Astrocyte of the cerebellum (primary cell): ENCODE results near the gene ZNF236.

Experiments used
- DNase-seq: peaks from one replicate; pipeline ENCODE4 v3.0.0-alpha.2; 2011; ENCODE audit warnings: low read depth
- H3K4me3 ChIP-seq: 2 replicates; pipeline ENCODE4 v1.5.1; 2011; ENCODE audit warnings: mild to moderate bottlenecking, low read depth, low read length, moderate library complexity
- CTCF ChIP-seq: IDR thresholded peaks from 2 replicates; pipeline ENCODE4 v1.5.1; 2012; ENCODE audit warnings: low read length, low read depth, moderate library complexity, mild to moderate bottlenecking; ENCODE audit errors: missing control alignments
- in situ Hi-C: cut with HindIII; loops from 2 replicates; pipeline ENCODE4 v1.10.0; 2017; ENCODE audit warnings: low sequenced_read_pairs

The ZNF236 gene

GRCh38 chr18:77002496-77002895 is 180.1 kb downstream of the ZNF236 start:
- DNase-seq = no peak
- in situ Hi-C loops = loop anchor here (5.0 kb wide), 1 partner anchor 45 kb away; no protein-coding TSS in a partner anchor
- no peak for TF ChIP-seq CTCF
- H3K4me3 ChIP-seq = no peak overlapping the region

GRCh38 chr18:77003316-77003715 is 181.0 kb downstream of the ZNF236 start:
- no peak for DNase-seq
- in situ Hi-C loops = loop anchor here (5.0 kb wide), 1 partner anchor 44 kb away; no protein-coding TSS in a partner anchor
- no peak overlapping the region for H3K4me3 ChIP-seq
- TF ChIP-seq CTCF = no peak

GRCh38 chr18:77004555-77005380 is 182.4 kb downstream of the ZNF236 start:
- DNase-seq = no peak
- in situ Hi-C loops = loop anchor here (5.0 kb wide), 1 partner anchor 43 kb away; no protein-coding TSS in a partner anchor
- no peak for TF ChIP-seq CTCF
- no peak overlapping the region for H3K4me3 ChIP-seq

GRCh38 chr18:77005651-77006195 is 183.4 kb downstream of the ZNF236 start:
- H3K4me3 ChIP-seq = no peak overlapping the region
- in situ Hi-C loops = no loop called here
- no peak for TF ChIP-seq CTCF
- DNase-seq = no peak

DNA sequence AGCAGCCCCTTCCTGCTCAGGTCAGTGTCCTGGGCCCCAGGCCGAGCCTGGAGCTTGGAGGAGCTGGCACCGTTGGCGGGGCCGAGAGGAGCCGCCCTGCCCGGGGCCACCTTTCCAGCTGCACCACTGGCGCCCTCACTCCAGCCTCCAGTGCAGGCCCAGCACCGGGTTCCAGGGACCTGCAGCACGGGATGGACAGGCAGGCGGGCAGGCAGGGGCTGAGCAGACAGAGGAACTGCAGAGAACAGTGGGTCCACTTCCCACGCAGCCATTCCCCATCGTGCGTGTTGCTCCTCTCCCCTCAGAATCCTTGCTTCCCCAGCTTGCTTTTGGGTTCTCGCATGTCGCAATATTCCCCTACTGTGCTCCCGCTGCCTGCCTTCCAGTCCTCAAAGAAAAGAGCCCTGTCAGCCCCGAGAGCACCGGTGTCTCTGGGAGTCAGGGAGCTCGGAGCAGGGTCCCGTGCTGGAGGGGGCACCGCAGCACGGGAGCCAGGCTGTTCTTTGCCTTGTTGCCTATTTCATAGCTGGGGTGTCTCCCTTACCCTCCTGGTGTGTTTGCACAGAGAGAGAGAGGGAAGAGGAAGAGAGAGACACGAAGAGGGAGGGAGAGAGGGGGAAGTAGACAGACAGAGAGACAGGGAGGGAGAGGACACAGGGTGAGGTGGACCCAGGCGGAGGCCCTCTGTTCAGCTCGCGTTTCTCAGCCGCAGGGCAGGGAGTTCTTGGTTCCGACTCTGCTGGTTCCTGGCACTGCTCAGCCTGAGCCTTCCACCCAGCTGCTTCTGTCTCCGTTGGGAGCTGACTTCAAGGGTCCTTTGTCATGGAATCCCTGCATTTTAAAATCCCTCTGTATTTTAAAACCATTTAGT is 184.2 kb downstream of the ZNF236 start:
- no peak overlapping the region for H3K4me3 ChIP-seq
- DNase-seq = no peak
- TF ChIP-seq CTCF = no peak
- in situ Hi-C loops = no loop called here

- no peak overlapping the region for H3K4me3 ChIP-seq
- in situ Hi-C loops = no loop called here
- no peak for TF ChIP-seq CTCF
- no peak for DNase-seq
Measured at GRCh38 chr18:77007251-77007650, 184.9 kb downstream of the ZNF236 start.
